Small intestine (tissue), 7 donors: Measurements from ENCODE around the gene TARBP1. TPM values are rescaled to one million over a fixed set of nuclear protein-coding genes. Genes with fewer than 3 reads are reported as not detected.
A peak's percentile ranks its signal among the peaks of the same experiment; 100 is the strongest.

ENCODE experiments used
- DNase-seq, 2 donors: peaks; one replicate each; pipeline versions ENCODE4 v3.0.0 to v3.0.0-alpha.2; 2013
- FAIRE-seq: peaks from 2 replicates; lab custom pipeline; 2012; peaks lifted over from hg19 to GRCh38; lab: Jason Lieb, UNC
- H3K27ac ChIP-seq, 3 donors: one replicate each; pipeline ENCODE4 v1.5.1; 2013; ENCODE audit warnings: low read length in 2 of 3, mild to moderate bottlenecking in 2 of 3, control low read depth in 1 of 3, inconsistent platforms in 1 of 3, low read depth in 1 of 3, moderate library complexity in 1 of 3
- H3K27me3 ChIP-seq, 3 donors: one replicate each; pipeline ENCODE4 v1.6.1; 2013; ENCODE audit warnings: low read length in 3 of 3, inconsistent platforms in 1 of 3; ENCODE audit not compliant: control insufficient read depth in 3 of 3, insufficient read depth in 3 of 3
- H3K36me3 ChIP-seq, 3 donors: one replicate each; pipeline ENCODE4 v1.6.1; 2013; ENCODE audit warnings: low read length in 3 of 3, inconsistent platforms in 1 of 3, low read depth in 1 of 3, mild to moderate bottlenecking in 1 of 3, moderate library complexity in 1 of 3; ENCODE audit not compliant: control insufficient read depth in 3 of 3, insufficient read depth in 2 of 3
- H3K4me1 ChIP-seq, 3 donors: one replicate each; pipeline ENCODE4 v1.6.1; 2013; ENCODE audit warnings: low read length in 2 of 3, inconsistent platforms in 1 of 3, low read depth in 1 of 3, mild to moderate bottlenecking in 1 of 3, moderate library complexity in 1 of 3; ENCODE audit not compliant: control insufficient read depth in 3 of 3, insufficient read depth in 2 of 3
- H3K4me3 ChIP-seq, 3 donors: one replicate each; pipeline ENCODE4 v1.5.1; 2013; ENCODE audit warnings: low read length in 3 of 3, control low read depth in 1 of 3, inconsistent platforms in 1 of 3, low read depth in 1 of 3, mild to moderate bottlenecking in 1 of 3, moderate library complexity in 1 of 3
- H3K9me3 ChIP-seq, 2 donors: one replicate each; pipeline ENCODE4 v1.6.1; 2013; ENCODE audit warnings: low read depth in 1 of 2, low read length in 1 of 2; ENCODE audit not compliant: control insufficient read depth in 2 of 2, insufficient read depth in 1 of 2
- WGBS, 3 donors: extraction: QIAGEN DNeasy Blood & Tissue Kit; methylation state at CpG; one replicate each; pipeline ENCODE4 v1.1.7; 2013; 5-methylcytosine and 5-hydroxymethylcytosine counted together
- polyA plus RNA-seq, 4 donors: library from polyadenylated mRNA; stranded (reverse) in 3 of 4; unstranded in 1 of 4; fragments of 200-250 nt in 3 of 4; fragments of 120-200 nt in 1 of 4; gene quantifications; one replicate each; pipeline versions ENCODE4 v1.2.1 to v1.2.3, GENCODE V29; 2013
- donor health status: healthy with polysubstance abuse.
- donor health status: control.
- donor health status: control.
- donor health status: Bipolar disorder and iron deficiency.
- donor health status: healthy.

The TARBP1 gene
- polyA plus RNA-seq, 4 donors: 8.1 to 67.5 (median 19.4) TPM

DNA sequence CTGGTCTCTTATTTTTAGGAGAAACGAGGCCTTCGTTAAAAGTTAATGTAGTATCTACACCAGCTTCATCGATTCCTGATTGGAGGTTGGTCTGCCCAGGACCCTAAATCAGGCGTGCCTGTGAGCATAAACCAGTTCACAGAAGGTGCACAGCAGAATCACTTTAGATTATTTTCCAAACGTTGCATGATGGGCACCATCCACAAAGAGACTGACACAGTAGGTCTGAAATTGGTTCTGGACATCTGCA lies 256 bp upstream of the TARBP1 start:
- no peak for FAIRE-seq
- Histone ChIP-seq H3K4me1 (peaks cover 0 to 9% (median 2%) of the 10 kb centered on the region in 3 donors), H3K27ac (peak overlapping the region in 2 of 3 donors; percentile 77 to 94), H3K9me3 (no peaks in the 10 kb centered on the region), H3K36me3 (peaks cover 0 to 8% (median 0%) of the 10 kb centered on the region in 3 donors), H3K27me3 (peaks cover 0 to 3% (median 0%) of the 10 kb centered on the region in 3 donors), H3K4me3 (peak overlapping the region in 2 of 3 donors; percentile 57 to 87)
- DNase-seq: no peak
- 3 to 12% (median 10%) methylated on average over 5 of the region's 5 CpGs for WGBS, 3 donors

DNA sequence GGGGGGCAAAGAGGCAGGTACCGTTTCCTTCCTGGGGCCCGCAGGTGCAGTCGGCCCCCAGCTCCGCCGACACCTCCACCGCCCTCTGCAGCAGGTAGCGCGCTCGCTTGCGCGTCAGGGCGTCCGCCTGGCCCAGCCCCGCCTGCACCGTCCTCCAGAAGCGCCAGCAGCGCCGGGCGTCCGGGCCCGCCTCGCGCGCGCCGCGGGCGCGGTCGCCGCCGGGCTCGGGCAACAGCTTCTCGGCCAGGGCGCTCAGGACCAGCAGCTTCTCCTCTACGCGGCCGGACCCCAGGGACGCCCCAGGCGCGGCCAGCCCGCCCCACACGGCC lies 863 bp downstream of the TARBP1 start:
- peak overlapping the region; percentile 81 to 94 (median 90) for H3K27ac ChIP-seq
- H3K4me3 ChIP-seq: peak overlapping the region; percentile 84 to 90 (median 87)
- peak; percentile 70 to 87 for DNase-seq
- H3K27me3 ChIP-seq: peaks cover 0 to 3% (median 0%) of the 10 kb centered on the region in 3 donors
- 0% methylated on average over 33 to 43 of the region's 43 CpGs for WGBS, 3 donors
- H3K9me3 ChIP-seq: no peaks in the 10 kb centered on the region
- FAIRE-seq: no peak
- peaks cover 0 to 9% (median 2%) of the 10 kb centered on the region in 3 donors for H3K4me1 ChIP-seq
- H3K36me3 ChIP-seq: peaks cover 0 to 8% (median 0%) of the 10 kb centered on the region in 3 donors

DNA sequence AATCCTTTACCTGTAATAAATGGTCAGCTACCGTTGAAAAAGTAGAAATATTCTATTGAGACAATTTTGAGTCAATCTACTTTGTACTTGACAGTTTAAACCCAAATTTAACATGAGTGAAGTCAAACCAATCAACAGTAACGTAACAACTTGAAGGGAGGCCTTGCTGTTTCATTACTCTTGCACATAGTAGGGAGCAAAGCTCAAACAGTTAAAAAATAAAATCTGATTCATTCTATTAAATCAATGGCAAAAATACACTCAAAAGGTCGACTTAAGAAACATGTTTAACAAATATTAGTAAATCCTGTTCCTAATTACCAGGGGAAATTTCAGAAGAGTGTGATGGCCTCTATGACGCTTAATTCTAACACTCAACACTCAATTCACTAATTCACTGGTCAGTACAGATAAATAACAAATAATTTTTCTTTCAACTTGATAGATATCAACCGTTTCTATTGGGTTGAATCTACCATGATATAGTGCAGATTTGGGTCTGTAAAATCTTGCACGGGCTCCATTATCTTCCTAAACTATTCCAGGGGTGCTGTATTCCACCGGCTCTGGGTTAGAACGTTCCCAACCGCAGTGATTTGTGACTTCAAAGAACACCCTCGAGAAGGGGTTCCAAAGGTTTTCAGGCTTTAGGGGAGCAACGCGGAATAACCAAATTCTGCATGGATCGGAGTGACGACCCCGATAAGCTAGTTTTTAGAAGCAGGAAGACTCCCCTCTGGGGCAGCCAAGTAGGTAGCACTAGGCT lies 1.4 kb downstream of the TARBP1 start:
- FAIRE-seq: no peak
- peaks cover 0 to 8% (median 0%) of the 10 kb centered on the region in 3 donors for H3K36me3 ChIP-seq
- no peaks in the 10 kb centered on the region for H3K9me3 ChIP-seq
- H3K27ac ChIP-seq: peak overlapping the region; percentile 81 to 94 (median 90)
- no peak for DNase-seq
- peaks cover 0 to under 1% (median 0%) of the 10 kb centered on the region in 3 donors for H3K27me3 ChIP-seq
- H3K4me1 ChIP-seq: peaks cover 0 to 9% (median 2%) of the 10 kb centered on the region in 3 donors
- WGBS, 3 donors: 9 to 17% (median 10%) methylated on average over 15 of the region's 15 CpGs
- H3K4me3 ChIP-seq: peak overlapping the region; percentile 84 to 90 (median 87)

DNA sequence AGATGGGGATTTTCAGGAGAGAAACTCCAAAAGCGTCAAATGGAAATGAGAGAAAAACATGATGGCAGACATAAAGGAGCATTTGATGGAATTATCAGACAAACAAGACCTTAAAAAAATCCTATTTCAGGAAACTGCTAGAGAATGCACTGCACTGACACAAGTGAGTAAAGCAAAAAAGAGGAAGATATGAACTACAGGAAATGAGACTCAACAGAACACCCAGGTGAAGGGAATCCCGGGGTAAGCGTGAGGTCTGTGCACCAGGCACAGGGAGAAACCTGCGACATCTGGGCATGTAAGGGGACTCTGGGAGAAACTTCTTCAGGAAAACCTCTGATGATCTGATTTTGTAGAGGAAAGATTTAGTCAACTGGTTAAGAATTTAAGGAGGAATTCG lies 2.8 kb downstream of the TARBP1 start:
- DNase-seq: no peak
- FAIRE-seq: no peak
- 69 to 87% (median 70%) methylated on average over 5 of the region's 5 CpGs for WGBS, 3 donors

DNA sequence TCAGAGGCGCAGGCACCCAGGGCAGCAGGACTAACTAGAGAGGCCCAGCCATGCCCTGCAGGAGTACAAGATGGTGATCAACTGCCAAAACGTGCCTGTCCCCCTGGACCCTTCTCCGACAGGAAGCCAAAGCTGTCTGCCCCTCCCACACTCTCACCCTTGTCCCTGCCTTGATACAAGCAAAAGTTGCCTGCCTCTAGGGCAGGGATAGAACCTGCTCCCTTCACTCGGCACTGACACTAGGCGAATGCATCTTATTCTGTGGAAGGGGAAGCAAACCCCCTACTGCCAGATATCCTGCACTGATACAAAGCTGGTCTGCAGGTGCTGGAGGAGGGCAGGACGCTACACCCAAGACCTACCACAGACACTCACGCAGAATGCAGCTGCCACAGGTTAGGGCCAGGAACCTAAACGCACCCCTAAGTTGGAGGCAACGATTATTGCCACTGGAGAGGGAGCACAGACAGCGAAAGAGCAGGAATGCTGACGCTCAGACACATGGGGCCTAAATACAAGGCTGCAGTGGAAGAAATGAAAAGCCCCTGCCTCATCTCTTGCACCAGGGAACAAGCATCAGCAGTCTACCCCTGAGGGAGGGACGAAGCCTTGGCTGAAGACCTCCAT lies 3.7 kb downstream of the TARBP1 start:
- no peaks in the 10 kb centered on the region for H3K9me3 ChIP-seq
- H3K36me3 ChIP-seq: peaks cover 0 to 10% (median 0%) of the 10 kb centered on the region in 3 donors
- WGBS, 3 donors: 71 to 81% (median 78%) methylated on average over 12 of the region's 12 CpGs
- peaks cover 0 to 9% (median 2%) of the 10 kb centered on the region in 3 donors for H3K4me1 ChIP-seq
- H3K27me3 ChIP-seq: no peaks in the 10 kb centered on the region
- DNase-seq: no peak
- FAIRE-seq: no peak
- H3K4me3 ChIP-seq: no peak overlapping the region
- H3K27ac ChIP-seq: no peak overlapping the region

More for the DNA sequence above, 2.8 kb downstream of the TARBP1 start:
- Histone ChIP-seq H3K4me3 (no peak overlapping the region), H3K27ac (no peak overlapping the region), H3K27me3 (no peaks in the 10 kb centered on the region), H3K4me1 (peaks cover 0 to 9% (median 2%) of the 10 kb centered on the region in 3 donors), H3K36me3 (peaks cover 0 to 8% (median 0%) of the 10 kb centered on the region in 3 donors), H3K9me3 (no peaks in the 10 kb centered on the region)

DNA sequence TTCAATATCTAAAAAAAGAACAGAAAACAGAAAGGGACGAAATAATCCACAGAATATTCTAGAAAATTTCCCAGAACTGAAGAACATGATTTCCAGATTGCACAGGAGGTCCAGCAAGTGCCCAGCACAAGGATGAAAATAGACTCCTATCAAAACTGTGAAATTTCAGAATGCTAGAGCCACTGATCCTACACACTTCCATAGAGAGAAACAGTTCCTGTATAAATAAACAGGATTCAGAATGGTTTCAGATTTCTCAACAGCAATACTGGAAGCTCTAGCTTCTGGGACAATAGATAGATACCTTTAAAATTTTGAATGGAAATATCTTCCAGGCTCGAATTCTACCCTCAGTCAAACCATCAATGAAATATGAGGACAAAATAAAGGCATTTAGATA lies 4.6 kb downstream of the TARBP1 start:
- Histone ChIP-seq H3K4me3 (no peak overlapping the region), H3K36me3 (peaks cover 0 to 14% (median 0%) of the 10 kb centered on the region in 3 donors), H3K27ac (no peak overlapping the region), H3K27me3 (no peaks in the 10 kb centered on the region), H3K9me3 (no peaks in the 10 kb centered on the region), H3K4me1 (peaks cover 0 to 8% (median 2%) of the 10 kb centered on the region in 3 donors)
- 73 to 74% (median 73%) methylated on average over 2 of the region's 2 CpGs for WGBS, 3 donors
- DNase-seq (no peak), FAIRE-seq (no peak)

DNA sequence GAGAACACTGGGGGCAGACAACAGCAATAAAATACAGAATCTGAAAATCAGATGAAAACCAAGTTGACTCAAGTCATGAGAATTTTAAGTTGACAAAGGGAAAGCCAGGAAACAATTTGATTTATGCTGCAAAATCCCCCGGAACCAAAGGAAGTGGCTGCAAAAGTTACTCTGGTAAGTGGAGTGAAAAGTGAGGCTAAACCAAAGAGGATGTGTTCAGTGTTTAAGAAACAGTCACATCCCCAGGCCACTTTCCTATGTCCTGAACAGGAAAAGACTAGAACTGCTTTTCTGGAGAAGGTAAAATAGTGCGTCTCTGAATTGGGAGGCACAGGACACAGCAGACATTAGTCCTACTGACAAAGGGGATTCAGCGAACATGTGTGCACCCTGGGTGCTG lies 5.9 kb downstream of the TARBP1 start:
- peaks cover 0 to 5% (median 2%) of the 10 kb centered on the region in 3 donors for H3K4me1 ChIP-seq
- H3K4me3 ChIP-seq: no peak overlapping the region
- peaks cover 0 to 19% (median 0%) of the 10 kb centered on the region in 3 donors for H3K36me3 ChIP-seq
- DNase-seq: no peak
- no peaks in the 10 kb centered on the region for H3K9me3 ChIP-seq
- FAIRE-seq: no peak
- 70 to 86% (median 84%) methylated on average over 3 of the region's 3 CpGs for WGBS, 3 donors
- H3K27me3 ChIP-seq: no peaks in the 10 kb centered on the region
- H3K27ac ChIP-seq: peak overlapping the region in 1 of 3 donors; percentile 17

DNA sequence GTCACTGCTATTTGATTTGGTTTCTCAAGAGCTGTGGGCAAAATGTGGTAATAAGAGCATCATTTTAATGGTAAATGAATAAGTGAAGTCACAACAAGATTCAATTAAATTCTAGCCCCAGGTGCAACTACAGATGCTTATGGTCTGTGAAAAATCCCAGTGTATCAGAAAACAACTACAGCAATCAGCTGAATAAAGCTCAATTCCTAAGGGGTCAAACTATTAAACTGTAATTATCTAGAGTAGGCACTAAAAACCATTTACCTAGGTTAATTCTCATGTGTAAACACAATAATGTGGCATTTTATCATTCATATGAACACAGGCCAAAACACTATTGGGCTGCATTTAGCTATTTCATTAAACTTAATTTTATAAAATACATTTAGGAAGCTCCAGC lies 9.6 kb downstream of the TARBP1 start:
- FAIRE-seq: no peak
- H3K27me3 ChIP-seq: no peaks in the 10 kb centered on the region
- no peak overlapping the region for H3K4me3 ChIP-seq
- H3K27ac ChIP-seq: no peak overlapping the region
- H3K9me3 ChIP-seq: no peaks in the 10 kb centered on the region
- no peaks in the 10 kb centered on the region for H3K4me1 ChIP-seq
- no peak for DNase-seq
- peaks cover 2 to 22% (median 3%) of the 10 kb centered on the region in 3 donors for H3K36me3 ChIP-seq
